GM19025 (cell line): ENCODE data around the gene TPM4.

Experiments used
- ATAC-seq: cut with Tn5 transposase; IDR thresholded peaks from one replicate; pipeline ENCODE4 v1.9.1; 2021; ENCODE audit warnings: mild to moderate bottlenecking, low read depth, moderate library complexity; ENCODE audit not compliant: unreplicated experiment

The TPM4 gene

DNA sequence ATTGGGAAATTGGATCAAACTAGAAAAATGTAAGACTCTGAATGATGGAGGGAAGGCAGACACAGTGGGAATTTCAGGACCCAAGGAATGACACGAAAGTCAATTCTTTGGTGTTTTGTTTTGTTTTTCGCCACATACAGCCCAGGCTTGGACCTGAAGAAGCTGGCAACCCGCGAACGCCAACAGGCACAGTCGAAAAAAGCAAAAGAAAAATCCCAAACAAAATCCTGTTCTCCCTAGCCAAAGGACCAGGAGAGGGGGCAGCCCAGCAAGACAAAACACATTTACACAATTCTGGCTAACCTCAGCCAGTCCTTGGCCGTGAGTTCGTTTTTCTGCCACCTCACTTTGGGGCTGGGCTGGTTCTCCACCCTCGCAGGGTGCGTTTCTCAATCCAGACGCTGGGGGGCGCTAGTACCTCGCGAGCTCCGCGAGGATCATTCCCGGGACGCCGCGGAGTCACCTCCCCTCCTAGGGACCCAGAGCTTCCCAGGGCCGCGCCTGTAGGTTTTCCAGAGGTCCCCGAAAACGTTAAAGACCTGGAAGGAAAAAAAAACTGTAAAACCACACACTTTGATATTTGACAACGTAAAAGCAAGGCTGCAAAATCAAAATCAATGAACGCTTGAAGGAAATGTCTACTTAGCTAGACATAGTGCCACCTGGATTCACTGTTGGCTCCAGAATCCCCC is 34.9 kb upstream of the TPM4 start:
- ATAC-seq = no peak

- ATAC-seq = no peak
Observed at GRCh38 chr19:16041991-16042386, 34.3 kb upstream of the TPM4 start.

DNA sequence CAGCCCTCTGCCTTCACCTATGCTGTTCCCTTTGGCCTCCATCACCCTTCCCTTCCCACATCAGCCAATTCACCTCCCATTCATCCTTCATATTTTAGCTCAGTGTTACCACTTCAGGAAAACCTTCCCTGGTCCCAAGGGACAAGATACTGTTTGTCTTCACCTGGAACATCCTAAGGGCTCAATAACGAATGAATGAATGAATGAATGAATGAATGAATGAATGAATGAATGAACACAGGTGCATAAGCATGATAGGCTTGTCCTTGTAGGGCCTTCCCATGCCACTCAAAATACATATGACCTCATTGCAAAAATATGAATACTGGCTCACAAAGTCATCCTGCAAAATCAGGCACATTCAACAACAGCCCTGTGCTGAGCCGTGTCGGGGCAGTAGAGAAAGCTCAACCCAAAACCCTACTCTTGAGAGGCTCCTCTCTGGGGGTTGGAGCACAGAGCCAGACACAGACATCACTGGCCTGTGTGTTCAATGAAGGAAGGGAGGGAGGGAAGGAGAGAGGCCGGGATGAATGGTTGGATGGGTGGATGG is 33.7 kb upstream of the TPM4 start:
- no peak for ATAC-seq

GRCh38 chr19:16043156-16043757 is 33.0 kb upstream of the TPM4 start:
- ATAC-seq = no peak

DNA sequence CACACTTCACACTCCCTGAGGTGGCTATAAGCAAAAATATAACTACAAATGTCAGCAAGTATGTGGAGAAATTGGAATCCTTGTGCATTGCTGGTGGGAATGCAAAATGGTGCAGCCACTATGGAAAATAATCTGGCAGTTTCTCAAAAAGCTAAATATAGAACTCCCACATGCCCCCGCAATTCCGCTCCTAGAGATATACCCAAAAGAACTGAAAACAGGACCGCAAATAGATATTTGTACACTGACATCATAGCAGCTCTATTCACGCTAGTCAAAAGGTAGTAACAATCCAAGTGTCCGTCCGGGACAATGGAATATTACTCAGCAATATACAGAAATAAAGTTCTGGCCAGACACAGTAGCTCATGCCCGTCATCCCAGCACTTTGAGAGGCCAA is 31.5 kb upstream of the TPM4 start:
- no peak for ATAC-seq

DNA sequence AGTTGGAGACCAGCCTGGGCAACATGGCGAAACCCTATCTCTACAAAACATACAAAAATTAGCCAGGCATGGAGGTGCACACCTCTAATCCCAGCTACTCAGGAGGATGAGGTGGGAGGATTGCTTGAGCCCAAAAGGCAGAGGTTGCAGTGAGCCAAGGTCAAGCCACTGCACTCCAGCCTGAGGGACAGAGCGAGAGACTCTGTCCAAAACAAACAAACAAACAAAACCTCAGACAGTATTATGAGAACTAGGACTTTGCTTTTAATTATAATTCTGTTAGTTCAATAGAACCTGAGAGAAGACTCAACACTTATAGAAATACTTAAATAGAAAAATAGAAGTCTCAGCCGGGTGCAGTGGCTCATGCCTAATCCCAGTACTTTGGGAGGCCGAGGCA is 31.1 kb upstream of the TPM4 start:
- no peak for ATAC-seq

DNA sequence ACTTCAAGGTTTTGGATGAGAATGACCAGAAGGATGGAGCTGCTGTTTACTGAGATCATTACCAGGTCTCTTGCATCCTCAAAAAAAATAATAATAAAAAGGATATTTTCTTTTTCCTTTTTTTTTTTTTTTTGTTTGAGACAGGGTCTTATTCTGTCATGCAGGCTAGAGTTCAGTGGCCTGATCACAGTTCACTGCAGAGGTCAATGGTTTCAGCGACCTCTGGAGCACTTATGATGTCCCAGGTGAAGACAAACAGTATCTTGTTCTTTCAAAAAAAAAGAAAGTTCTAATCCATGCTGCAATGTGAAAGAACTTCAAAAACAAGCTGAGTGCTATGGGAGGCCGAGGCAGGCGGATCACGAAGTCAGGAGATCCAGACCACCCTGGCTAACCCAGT is 30.4 kb upstream of the TPM4 start:
- ATAC-seq = no peak

GRCh38 chr19:16048583-16048982 is 27.7 kb upstream of the TPM4 start:
- ATAC-seq = no peak

GRCh38 chr19:16051254-16052025 is 24.9 kb upstream of the TPM4 start:
- ATAC-seq = no peak

DNA sequence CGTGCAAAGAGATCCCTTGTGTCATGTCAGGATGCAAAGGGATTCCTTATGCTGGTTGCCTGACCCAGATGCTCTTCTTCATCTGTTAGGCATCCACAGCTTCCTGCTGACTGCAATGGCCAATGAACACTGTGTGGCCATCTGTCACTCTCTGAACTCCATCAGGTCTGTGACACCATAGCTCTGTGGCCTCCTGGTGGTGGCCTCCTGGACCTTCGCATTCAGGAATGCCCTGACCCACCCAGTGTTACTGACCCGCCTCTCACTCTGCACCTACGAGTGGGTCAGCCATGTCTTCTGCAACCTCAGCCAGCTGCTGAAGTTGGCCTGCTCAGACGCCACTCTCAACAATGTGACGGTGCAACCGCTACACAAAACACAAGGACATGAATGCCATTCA is 23.9 kb upstream of the TPM4 start:
- no peak for ATAC-seq

GRCh38 chr19:16057062-16057461 is 19.2 kb upstream of the TPM4 start:
- ATAC-seq = no peak

DNA sequence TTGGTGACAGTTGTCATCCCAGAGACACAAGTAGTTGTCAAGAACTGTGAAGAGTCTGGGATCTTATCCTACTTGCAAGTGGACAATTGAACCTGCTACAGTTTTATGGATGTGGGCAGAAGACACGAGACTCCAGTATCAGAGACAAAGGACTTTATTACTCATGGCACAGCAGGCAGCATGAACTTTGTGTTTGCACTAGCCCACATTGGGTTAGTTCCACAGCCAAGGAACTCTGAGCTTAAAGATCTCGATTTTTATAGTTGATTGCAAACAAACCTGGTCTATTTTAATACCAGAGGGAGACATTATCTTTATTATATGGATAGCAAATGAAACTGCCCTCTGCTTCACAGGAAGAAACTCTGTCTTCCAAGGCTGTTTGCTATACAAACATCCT is 16.0 kb upstream of the TPM4 start:
- no peak for ATAC-seq

DNA sequence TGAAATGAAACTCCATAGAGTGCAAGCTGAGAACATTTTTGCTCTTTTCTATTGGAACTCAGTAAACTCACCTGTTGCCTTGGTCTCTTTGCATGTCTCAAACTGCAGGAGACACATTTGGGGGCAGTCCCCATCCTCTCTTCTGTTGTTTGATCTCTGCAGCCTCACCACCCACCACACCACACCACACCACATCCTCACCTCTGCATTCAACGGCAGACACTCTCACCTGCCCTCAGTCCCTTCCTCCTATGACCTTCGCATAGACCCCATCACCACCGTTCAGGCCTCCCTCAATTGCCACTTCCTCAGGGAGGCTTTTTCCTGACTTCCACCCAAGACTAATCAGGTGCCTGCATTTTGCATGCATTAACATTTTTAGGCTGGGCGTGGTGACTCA is 14.4 kb upstream of the TPM4 start:
- ATAC-seq = no peak

DNA sequence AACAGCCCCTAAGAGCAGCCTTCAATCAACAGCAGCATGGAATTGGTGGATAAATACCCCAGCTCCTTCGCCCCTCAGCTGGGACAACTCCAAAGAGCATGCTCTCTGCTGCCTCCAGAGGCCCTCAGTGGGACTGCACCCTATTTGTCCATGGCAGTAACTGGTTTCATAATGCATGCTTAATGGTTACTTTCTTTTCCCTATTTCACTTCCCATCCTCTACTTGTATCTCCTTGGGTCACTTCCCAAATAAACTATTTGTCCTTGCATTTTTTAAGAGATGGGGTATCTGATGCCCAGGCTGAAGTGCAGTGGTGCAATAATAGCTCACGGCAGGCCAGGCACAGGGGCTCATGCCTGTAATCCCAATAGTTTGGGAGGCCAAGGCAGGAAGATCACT is 13.5 kb upstream of the TPM4 start:
- no peak for ATAC-seq

- ATAC-seq = no peak
Observed at GRCh38 chr19:16064209-16064889, 11.9 kb upstream of the TPM4 start.

DNA sequence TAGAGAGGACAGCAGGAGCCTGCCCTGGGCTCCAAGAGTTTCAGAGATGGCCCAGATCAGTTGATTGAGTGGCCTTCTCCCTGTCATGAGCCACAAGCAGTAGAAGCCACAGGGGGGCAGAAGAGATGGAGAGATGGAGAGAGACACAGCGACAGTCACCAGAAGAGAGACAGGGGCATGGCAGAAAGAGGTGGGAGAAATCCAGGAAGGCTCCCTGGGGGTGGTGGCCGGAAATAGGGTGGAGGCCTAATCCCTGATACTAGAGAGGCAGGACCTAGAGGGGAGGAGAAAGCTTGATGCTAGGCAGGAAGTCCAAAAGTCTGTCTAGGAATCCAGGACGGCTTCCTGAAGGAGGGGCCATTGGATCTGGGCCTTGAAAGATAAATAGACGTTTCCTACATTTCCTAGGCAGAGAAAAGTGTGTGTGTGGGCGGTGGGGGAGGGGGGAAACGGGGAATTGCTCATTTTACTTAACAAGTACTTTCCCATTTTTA is 9.6 kb upstream of the TPM4 start:
- ATAC-seq = no peak

DNA sequence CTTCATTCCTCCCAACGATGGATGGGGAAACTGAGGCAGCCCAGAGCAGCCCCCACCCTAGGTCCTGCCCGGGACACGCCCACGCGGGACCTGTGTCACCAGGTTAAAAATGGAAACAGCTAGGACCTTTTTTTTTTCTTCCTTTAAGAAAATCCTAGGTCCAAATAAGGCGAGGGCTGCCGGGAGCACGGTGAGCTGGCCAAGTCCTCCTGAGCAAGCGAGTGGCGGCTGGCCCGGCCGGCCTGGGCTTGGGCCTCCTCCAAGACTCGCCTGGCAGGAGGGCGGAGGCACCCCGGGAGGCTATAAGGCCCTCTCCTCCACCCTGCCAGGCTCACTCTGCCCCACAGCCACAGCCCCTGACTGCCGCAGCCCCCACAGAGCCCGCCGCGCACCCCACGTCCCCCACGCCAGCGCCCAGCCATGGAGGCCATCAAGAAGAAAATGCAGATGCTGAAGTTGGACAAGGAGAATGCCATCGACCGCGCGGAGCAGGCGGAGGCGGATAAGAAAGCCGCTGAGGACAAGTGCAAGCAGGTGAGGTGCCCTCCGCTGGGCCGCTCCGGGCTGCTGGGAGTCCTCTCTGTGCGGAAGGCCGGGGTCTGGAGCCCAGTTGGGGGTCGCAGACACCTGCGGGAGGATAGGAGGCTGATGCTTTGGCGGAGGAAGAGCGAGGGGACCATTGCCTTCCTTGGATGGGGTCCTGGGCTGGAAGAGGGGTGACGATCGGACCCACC is 8.9 kb upstream of the TPM4 start:
- ATAC-seq = no peak

DNA sequence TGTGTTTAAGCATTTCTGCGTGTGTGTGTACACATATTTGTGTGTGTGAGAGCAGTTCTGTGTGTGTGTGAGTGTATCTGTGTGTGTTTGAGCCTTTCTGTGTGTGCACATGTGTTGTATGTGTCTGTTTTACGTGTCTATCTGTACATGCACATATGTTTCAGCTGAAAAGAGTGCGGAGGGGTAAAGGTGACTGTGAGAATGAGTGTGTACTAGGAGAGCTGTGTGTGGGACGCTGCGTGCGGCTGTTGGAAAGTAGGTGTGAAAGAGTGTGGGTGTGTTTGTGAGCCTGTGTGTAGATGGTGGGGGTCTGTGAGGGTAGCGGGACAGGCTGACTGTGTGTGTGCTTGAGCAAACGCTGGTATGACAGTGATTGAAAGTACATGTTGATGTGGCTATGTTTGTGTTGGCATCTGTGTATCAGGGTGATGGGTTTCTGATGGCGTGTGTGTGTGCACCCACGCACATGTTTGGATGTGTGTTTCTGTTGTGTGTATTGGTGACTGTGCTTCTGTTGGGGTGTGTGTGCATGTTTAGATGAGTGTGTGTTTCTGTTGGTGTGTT is 7.5 kb upstream of the TPM4 start:
- ATAC-seq = no peak

DNA sequence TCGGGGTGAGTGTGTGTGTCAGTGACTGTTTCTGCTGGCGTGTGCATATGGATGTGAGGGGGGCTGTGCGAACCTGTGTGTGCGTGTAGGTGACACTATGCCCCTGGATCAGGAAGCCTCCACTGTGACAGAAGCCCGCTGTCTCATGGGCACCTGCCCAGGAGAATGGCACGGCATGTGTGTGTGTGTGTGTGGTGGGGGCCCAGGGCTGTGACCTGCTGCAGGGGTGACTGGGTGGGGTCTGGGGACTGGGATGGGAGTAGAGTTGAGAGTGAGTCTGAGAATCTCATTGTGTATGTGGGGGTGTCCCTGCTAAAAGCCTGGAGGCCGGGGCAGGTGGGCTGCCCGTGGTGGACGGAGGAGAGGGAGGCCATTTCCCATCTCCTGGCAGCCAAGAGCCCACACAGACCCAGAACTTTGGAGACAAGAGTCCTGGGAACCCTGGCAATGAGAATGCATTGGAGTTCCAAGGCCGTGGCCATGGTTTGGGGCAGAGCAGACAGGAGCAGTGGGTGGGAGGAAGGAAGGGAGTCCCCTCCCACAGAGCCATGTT is 6.4 kb upstream of the TPM4 start:
- no peak for ATAC-seq
